Stimulated activated CD8-positive, alpha-beta memory T cell treated with anti-CD3 and anti-CD28 coated beads, Interleukin-4, amount 100 ng/mL, for 48 hours (primary cell): ENCODE data around the gene TH.
"Not testable (repeated sequence)": the region's sequence is repeated elsewhere in the genome, so short reads cannot be mapped to it uniquely, and the experiment has no call there.

Experiments
- DNase-seq: peaks from one replicate; pipeline ENCODE4 v3.0.0-alpha.2; 2020

Gene TH

GRCh38 chr11:2128130-2128510, 43.5 kb downstream of the TH start:
- DNase-seq, result no peak

- DNase-seq, result no peak
Measured at GRCh38 chr11:2127482-2128129, 44.0 kb downstream of the TH start.

GRCh38 chr11:2126520-2127085, 45.0 kb downstream of the TH start:
- no peak for DNase-seq

- not testable (repeated sequence) for DNase-seq
Measured at GRCh38 chr11:2124736-2125484, 46.7 kb downstream of the TH start.

- DNase-seq, result no peak
Measured at GRCh38 chr11:2123628-2123960, 48.0 kb downstream of the TH start.

GRCh38 chr11:2122907-2123627, 48.5 kb downstream of the TH start:
- no peak for DNase-seq

- DNase-seq, result no peak
Measured at GRCh38 chr11:2122222-2122906, 49.3 kb downstream of the TH start.

- no peak for DNase-seq
Measured at GRCh38 chr11:2121227-2122130, 50.1 kb downstream of the TH start.

- DNase-seq, result no peak
Measured at GRCh38 chr11:2120359-2121100, 51.1 kb downstream of the TH start.

GRCh38 chr11:2118677-2119076, 52.9 kb downstream of the TH start:
- DNase-seq, result no peak

- no peak for DNase-seq
Measured at GRCh38 chr11:2116680-2117079, 54.9 kb downstream of the TH start.

- DNase-seq, result no peak
Measured at GRCh38 chr11:2115308-2115707, 56.3 kb downstream of the TH start.

- DNase-seq, result no peak
Measured at GRCh38 chr11:2114430-2115241, 57.0 kb downstream of the TH start.
